Activated T-helper 17 cell treated with anti-CD3 and anti-CD28 coated beads, Interleukin-2, amount 50 U/mL, for 72 hours (primary cell): Measurements from ENCODE around the gene HRK. TPM values are rescaled to one million over a fixed set of nuclear protein-coding genes. Genes with fewer than 3 reads are reported as not detected.

Source experiments
- ATAC-seq: fragments of 150-1000 bp; cut with Tn5 transposase; replicated peaks from 2 replicates; pipeline ENCODE4 v1.10.0; 2021; ENCODE audit warnings: mild to moderate bottlenecking, moderate library complexity
- H3K27ac Mint-ChIP-seq: one replicate; pipeline ENCODE4 v1.8.0; 2022; ENCODE audit warnings: mixed read lengths
- H3K27me3 Mint-ChIP-seq: one replicate; pipeline ENCODE4 v1.8.0; 2022; ENCODE audit warnings: mixed read lengths
- H3K36me3 Mint-ChIP-seq: one replicate; pipeline ENCODE4 v1.8.0; 2022; ENCODE audit warnings: low read depth, mild to moderate bottlenecking, mixed read lengths
- H3K4me1 Mint-ChIP-seq: one replicate; pipeline ENCODE4 v1.8.0; 2022; ENCODE audit warnings: mixed read lengths
- H3K4me3 Mint-ChIP-seq: one replicate; pipeline ENCODE4 v1.8.0; 2022; ENCODE audit warnings: mild to moderate bottlenecking, mixed read lengths
- H3K9me3 Mint-ChIP-seq: one replicate; pipeline ENCODE4 v1.8.0; 2022; ENCODE audit warnings: mixed read lengths
- total RNA-seq, 2 donors: library from RNA; stranded (reverse); gene quantifications; one replicate each; pipeline ENCODE4 v1.2.3, GENCODE V29; 2022

The HRK gene
- total RNA-seq = not detected

DNA sequence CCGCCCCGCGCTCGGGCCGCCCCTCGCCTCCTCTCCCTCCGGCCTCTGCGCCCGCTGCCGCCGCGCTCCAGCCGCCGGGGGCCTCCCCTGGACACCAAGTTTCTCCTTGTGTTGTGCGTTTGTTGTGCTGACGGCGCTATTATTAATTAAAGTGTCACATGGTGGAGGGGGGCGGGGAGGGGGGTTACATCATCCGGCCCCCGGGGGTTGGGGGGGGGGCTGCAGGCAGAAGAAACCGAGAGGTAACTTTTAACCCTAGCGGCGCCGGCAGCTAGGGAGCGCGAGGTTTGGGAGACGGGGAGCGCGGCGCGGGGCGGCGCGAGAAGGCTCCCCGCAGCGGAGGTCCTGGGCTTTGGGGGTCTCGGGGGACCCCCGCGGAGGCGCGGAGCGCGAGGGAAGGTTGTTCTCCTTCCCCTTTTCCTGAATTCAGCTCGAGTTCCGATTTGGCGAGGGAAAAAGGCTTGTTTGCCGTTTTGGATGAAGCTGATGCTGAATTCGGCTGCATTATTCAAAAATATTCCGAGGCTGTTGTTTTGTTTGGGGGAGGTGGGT, at the start of gene HRK:
TSS of gene HRK (minus strand) at position 117 of the 552 bp plus-strand sequence. CDS start 134 bp downstream, outside the sequence.
- H3K36me3 Mint-ChIP-seq = no peaks in the 10 kb centered on the region
- H3K4me1 Mint-ChIP-seq = peaks cover 24% of the 10 kb centered on the region
- no peak for ATAC-seq
- H3K4me3 Mint-ChIP-seq = peak within 1 kb of the TSS; percentile 68
- H3K9me3 Mint-ChIP-seq = no peaks in the 10 kb centered on the region
- no peak within 1 kb of the TSS for H3K27ac Mint-ChIP-seq
- peaks cover 62% of the 10 kb centered on the region for H3K27me3 Mint-ChIP-seq

DNA sequence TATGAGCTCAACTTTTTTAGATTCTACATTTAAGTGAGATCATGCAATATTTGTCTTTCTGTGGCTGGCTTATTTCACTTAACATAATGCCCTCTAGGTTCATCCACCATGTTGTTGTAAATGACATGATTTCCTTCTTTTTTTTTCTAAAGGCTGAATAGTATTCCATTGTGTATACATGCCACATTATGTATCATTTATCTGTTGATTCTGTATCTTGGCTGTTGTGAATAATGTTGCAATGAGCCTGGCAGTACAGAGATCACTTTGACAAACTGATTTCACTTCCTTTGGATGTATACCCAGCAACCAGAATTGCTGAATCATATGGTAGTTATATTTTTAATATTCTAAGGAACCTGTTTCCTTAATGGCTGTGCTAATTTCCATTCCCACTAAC, 48.6 kb upstream of the HRK start:
- no peak for ATAC-seq
- Mint-ChIP-seq H3K36me3 (peaks cover 60% of the 10 kb centered on the region), H3K27me3 (no peaks in the 10 kb centered on the region), H3K4me3 (no peak overlapping the region), H3K9me3 (no peaks in the 10 kb centered on the region), H3K4me1 (peaks cover 30% of the 10 kb centered on the region), H3K27ac (no peak overlapping the region)

DNA sequence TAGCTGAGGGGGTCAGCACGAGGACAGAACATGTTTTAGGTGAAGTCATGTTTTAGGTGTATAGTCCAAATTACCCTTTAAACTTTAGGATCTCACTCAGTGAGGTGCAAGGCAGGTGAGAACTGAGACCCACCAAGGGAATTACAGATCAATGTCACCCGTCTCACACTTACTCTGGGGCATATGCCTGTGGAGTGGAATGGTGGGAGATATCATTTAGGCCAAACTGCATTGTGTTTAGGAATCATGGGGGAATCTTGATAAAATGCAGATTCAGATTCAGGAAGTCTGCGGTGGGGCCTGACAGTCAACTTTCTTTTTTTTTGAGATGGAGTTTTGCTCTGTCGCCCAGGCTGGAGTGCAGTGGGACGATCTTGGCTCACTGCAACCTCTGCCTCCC, 47.3 kb upstream of the HRK start:
- H3K27ac Mint-ChIP-seq = no peak overlapping the region
- no peak overlapping the region for H3K4me3 Mint-ChIP-seq
- no peaks in the 10 kb centered on the region for H3K27me3 Mint-ChIP-seq
- H3K36me3 Mint-ChIP-seq = peaks cover 53% of the 10 kb centered on the region
- H3K9me3 Mint-ChIP-seq = no peaks in the 10 kb centered on the region
- ATAC-seq = no peak
- H3K4me1 Mint-ChIP-seq = peaks cover 39% of the 10 kb centered on the region

DNA sequence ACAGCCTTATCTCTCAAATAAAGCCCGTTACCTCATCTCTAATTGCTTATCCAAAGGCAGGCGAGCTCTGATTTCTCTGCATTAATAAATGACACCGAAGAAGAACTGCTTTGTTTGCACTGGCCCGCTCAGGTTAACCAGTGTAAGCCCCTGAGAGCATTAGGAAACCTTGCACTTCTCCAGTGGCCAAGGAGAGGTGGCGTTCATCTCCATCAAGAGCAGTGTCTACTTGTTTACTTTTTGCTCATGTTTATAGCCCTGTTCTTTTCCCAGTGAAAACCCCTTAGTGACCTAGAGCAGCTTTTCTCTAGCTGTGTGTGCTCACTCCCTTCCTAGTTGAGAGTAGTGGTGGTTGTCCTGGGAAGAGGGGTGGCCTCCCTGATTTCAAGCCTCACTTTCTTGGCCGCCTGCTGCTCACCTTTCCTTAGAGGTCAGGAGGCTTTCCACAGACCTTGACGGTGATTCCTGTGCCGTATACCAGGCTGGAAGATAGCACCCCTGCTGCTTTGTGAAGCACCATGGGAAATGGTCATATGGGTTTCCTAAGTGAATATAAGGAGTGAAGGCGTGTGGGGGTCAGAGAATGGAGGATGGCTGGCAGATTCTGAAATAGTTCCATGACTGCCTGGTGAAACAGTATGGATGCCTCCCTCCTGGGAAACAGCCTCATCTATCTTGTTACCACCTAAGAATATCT, 46.2 kb upstream of the HRK start:
- H3K36me3 Mint-ChIP-seq = peaks cover 47% of the 10 kb centered on the region
- peaks cover 44% of the 10 kb centered on the region for H3K4me1 Mint-ChIP-seq
- H3K9me3 Mint-ChIP-seq = no peaks in the 10 kb centered on the region
- no peak for ATAC-seq
- H3K27ac Mint-ChIP-seq = no peak overlapping the region
- no peaks in the 10 kb centered on the region for H3K27me3 Mint-ChIP-seq
- H3K4me3 Mint-ChIP-seq = no peak overlapping the region

DNA sequence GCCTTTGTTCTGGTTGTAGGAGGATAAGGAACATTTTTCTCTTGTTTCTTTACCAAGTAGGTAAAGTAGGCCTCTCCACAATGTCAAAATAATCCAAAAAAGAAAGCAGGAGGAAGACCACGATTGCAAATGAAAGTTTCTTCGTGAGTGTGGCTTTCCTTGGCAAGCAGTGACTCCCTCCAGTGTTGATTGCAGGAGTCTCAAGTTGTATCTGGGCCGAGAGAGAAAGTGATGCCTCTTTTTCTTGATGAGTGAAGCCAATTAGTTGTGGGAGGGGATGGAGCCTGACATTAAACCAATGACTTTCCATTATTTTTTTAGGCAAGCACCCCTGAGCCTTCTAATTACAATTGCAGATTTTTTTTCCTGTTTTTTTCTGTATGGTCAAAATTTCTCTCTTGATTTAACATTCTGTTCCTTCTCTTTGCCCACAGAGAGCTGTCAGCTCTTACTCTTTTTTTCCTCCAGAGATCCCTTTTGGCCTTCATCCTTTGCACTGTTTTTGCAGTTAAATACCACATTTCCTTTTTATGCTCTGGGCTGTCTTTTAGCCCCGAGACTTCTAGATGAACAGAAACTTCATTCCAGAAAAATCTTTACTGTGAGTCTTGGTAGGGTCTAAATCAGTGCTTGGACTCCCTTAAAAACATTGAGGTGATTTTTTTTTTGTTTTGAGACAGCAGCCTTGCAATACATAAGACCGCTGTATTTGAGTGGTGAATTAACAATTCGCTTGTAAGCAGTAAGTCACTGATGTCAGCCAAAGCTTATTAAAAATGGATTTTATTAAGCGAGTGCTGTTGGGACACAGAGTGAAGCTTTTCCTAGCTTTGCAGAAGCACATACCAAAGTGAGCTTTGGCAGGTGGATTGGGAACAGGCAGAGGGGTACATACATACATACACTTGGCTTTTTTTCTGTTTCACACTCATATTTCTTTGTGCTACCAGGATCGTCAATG, 45.3 kb upstream of the HRK start:
- Mint-ChIP-seq H3K9me3 (no peaks in the 10 kb centered on the region), H3K4me3 (no peak overlapping the region), H3K27ac (no peak overlapping the region), H3K36me3 (peaks cover 39% of the 10 kb centered on the region), H3K27me3 (no peaks in the 10 kb centered on the region), H3K4me1 (peaks cover 50% of the 10 kb centered on the region)
- ATAC-seq = no peak

DNA sequence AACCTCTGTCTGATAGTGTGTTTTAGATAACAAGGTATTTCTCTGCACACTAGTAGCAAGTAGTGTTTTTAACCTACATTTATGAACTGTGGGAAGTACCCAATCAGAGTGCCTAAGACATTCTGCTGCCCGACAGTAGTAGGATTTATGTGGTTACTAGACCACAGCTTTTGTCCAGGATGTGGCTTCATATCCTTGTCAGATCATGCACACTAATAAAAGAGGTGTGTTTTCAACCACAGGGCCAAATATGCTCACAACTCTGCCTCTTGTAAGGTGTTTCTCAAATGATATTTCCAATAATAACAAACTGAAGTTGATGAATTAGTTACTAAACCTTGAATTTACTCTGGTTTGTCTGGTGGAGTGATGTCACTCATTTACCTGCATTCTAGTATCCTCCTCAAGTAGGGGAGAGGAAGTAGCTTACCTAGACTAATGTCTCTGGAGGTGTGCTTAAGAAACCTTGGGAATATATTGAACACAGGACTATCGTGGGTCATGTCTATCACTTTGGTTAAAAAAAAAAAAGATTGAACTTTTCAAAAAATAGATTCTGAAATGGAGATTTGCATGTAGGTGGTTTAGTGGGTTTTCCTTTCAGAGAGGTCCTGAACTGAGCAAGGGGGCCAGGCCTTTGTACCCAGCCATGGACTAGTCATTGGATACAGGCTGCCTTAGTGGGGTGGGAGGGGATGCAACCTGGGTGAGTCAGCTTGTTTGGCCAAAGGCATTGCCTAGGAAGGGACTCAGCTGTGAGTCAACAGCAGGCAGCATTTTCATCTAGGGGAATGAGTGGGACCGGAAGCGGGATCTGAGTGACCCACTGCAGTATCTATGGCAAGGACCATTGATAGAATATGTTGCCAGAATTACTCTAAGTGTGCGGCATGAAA, 43.6 kb upstream of the HRK start:
- Mint-ChIP-seq H3K36me3 (peaks cover 21% of the 10 kb centered on the region), H3K4me1 (peaks cover 55% of the 10 kb centered on the region), H3K27ac (peak overlapping the region; percentile 94), H3K4me3 (peak overlapping the region; percentile 77), H3K27me3 (no peaks in the 10 kb centered on the region), H3K9me3 (no peaks in the 10 kb centered on the region)
- peak; percentile 85 for ATAC-seq

DNA sequence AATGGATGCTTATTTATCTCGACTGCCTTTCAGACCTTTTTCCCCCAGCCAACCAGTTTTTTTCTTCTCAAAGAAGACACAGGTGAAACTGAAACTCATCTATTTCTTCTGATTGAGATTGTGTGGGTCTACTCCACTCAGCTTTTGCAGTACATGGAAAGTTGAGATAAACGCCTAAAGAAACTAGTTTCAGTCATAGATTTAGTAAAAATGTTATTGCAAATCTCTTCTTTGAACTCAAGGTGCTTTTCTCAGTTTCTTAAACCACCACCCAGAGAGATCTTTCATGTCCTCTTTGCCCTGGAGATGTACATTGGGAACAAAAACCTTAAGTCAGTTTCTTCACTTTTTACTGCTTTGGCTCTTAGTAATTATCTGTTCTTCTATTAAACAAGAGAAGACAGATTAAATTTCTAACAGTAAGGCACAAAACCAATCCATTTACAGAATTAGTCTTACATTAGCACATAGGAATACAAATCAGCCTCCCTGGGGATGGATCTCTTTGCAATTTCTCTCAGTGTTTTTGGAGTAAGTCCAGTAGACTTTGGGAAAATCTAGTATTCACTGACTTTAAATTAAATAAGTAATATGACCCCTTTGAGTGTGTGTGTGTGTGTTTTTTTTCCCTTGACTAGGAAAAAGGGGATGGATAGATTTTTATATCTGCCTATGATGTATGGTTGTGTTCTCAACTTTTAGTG, 41.1 kb upstream of the HRK start:
- Mint-ChIP-seq H3K9me3 (no peaks in the 10 kb centered on the region), H3K27ac (peak overlapping the region; percentile 70), H3K36me3 (peaks cover 6% of the 10 kb centered on the region), H3K27me3 (no peaks in the 10 kb centered on the region), H3K4me3 (peak overlapping the region; percentile 48), H3K4me1 (peaks cover 49% of the 10 kb centered on the region)
- ATAC-seq = peak; percentile 58

DNA sequence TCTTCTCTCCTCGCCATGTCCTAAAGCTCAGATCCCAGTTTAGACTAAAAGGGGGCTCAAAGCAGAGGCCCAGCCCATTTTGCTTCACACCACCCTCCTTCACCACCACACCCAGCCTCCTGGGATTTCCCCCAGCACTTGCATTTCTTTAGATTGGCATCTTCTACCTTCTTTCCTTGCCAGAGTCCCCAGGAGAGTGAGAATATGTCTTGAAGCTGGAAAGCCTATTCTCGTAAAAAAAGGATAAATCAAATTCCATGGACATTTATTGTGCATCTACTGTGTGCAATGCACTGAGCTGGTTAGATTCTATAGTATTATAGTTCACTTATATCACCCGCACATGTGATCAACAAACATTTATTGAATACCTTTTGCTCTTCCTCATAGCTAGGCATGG, 39.7 kb upstream of the HRK start:
- Mint-ChIP-seq H3K4me3 (no peak overlapping the region), H3K27ac (no peak overlapping the region), H3K9me3 (no peaks in the 10 kb centered on the region), H3K4me1 (peaks cover 51% of the 10 kb centered on the region), H3K36me3 (peaks cover 9% of the 10 kb centered on the region), H3K27me3 (no peaks in the 10 kb centered on the region)
- no peak for ATAC-seq

DNA sequence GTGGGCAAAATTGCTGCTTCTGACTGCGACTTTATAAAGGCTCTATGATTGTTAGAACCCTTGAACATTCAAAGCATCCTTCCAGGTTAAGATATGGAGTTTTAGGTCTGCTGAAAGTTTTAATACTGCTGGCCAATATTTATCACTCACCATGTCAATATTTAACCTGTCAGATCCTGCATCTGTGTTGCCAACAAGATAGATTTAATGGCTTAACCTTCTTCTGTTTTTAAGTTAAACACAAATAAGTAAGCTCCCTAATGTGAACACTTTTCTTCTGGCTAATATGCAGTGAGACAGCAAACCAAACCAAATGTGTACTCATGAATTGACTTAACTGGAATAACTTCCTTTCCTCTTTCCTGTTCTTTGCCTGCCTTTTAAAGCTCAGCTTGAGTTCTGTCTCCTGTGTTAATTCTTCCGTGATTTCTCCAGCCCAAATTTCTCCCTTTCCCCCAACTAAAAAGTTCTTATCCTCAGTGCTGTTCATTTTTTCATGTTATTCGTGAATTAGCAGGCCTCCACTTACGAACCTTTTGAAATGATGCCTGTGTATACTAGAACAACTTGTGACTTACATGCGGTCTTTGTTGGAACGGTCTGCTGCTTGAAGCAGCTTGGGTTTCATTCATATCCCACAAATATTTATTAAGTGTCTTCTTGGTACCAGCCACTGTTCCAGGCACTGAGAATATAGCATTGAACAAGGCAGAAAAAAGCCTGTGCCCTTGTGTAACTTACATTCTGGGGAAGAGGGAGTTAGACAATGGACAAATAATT, 38.7 kb upstream of the HRK start:
- peaks cover 10% of the 10 kb centered on the region for H3K36me3 Mint-ChIP-seq
- H3K9me3 Mint-ChIP-seq = no peaks in the 10 kb centered on the region
- H3K27ac Mint-ChIP-seq = no peak overlapping the region
- H3K4me3 Mint-ChIP-seq = no peak overlapping the region
- peaks cover 43% of the 10 kb centered on the region for H3K4me1 Mint-ChIP-seq
- no peaks in the 10 kb centered on the region for H3K27me3 Mint-ChIP-seq
- ATAC-seq = no peak

DNA sequence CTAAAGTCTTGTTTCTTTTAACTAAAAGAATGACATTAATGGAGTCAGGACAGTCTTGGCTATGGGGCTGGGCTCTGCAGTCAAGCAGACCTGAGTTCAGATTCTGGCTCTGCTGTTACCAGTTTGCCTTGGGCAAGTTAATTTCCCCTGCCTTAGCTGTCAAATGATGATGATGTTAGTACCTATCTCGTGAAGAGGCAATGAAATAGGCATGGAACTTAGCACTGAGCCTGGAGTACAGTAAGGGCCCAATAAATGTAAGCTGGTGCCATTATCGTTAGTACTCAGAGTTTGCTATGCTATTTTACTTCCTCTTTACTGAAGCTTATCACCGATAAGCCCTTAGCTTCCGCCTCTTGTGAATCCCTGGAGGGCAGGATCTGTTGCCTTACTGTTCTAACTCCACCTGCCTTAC, 38.0 kb upstream of the HRK start:
- no peak overlapping the region for H3K4me3 Mint-ChIP-seq
- H3K9me3 Mint-ChIP-seq = no peaks in the 10 kb centered on the region
- H3K36me3 Mint-ChIP-seq = peaks cover 5% of the 10 kb centered on the region
- H3K4me1 Mint-ChIP-seq = peaks cover 36% of the 10 kb centered on the region
- ATAC-seq = no peak
- no peaks in the 10 kb centered on the region for H3K27me3 Mint-ChIP-seq
- no peak overlapping the region for H3K27ac Mint-ChIP-seq

DNA sequence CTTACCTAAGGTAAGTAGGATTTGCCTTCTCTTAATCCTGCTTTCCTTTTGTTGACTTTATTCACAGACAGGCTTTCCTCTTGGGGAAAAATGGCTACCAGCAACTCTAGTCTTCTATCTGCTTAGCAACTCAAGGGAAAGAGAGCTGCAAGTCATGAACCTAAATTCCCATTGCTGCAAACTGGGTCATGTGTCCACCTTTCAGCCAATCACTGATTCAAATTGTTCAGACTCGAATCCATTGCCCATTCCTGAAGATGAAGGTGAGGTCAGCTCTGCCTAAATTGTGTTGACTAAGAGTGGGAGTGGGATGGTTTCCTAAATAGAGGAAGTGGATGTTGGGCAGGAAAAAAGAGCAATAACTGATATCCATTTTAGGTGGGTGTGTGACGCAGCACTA, 37.2 kb upstream of the HRK start:
- ATAC-seq = no peak
- H3K4me3 Mint-ChIP-seq = no peak overlapping the region
- H3K27me3 Mint-ChIP-seq = no peaks in the 10 kb centered on the region
- H3K36me3 Mint-ChIP-seq = peaks cover 5% of the 10 kb centered on the region
- no peak overlapping the region for H3K27ac Mint-ChIP-seq
- peaks cover 33% of the 10 kb centered on the region for H3K4me1 Mint-ChIP-seq
- H3K9me3 Mint-ChIP-seq = no peaks in the 10 kb centered on the region

DNA sequence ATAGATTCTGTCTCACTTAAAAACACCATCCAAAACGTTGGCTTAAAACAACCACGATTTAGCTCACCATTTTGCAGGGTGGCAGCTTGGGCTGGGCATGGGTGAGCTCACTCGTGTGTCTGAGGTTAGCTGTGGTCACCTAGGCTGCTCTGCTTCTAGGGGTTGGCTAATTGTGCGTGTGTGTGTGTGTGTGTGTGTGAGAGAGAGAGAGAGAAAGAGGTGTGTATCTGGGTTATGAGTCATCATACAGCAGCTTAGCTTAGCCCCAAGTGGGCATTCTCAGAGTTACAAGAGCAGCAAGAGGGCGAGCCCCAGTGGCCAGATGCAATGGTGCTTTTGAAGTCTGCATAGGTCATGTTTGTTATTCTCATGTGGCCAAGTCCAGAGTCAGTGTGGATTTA, 35.5 kb upstream of the HRK start:
- no peaks in the 10 kb centered on the region for H3K27me3 Mint-ChIP-seq
- H3K36me3 Mint-ChIP-seq = peaks cover 5% of the 10 kb centered on the region
- H3K4me3 Mint-ChIP-seq = peak overlapping the region; percentile 36
- peak; percentile 96 for ATAC-seq
- H3K4me1 Mint-ChIP-seq = peaks cover 27% of the 10 kb centered on the region
- H3K9me3 Mint-ChIP-seq = no peaks in the 10 kb centered on the region
- H3K27ac Mint-ChIP-seq = peak overlapping the region; percentile 41

DNA sequence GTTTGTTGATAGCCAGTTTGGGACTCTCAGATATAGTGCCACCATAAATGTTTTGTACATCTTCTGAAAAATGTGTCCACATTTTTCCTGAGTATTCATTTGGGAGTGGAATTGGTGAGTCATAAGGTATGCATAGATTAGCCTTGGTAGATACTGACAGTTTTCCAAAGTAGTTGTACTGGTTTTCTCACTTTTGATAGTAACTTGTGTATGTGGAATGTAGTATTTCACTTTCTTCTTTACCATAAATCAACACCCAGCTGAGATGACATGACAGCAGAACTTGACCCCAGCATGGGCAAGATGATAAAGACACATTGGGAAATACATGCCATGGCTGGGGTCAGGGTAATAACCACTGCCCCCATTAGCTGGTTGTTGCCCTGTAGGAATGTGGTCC, 34.9 kb upstream of the HRK start:
- Mint-ChIP-seq H3K4me1 (peaks cover 29% of the 10 kb centered on the region), H3K4me3 (peak overlapping the region; percentile 36), H3K27me3 (no peaks in the 10 kb centered on the region), H3K9me3 (no peaks in the 10 kb centered on the region), H3K27ac (no peak overlapping the region), H3K36me3 (peaks cover 5% of the 10 kb centered on the region)
- no peak for ATAC-seq
